Measurements from ENCODE around the gene FKBP5. TPM values are rescaled to one million over a fixed set of nuclear protein-coding genes. Genes with fewer than 3 reads are reported as not detected.

FKBP5 gene
- total and polyA plus RNA-seq, 2 of the 4 experiments (the other 2 are of a cell fraction) = 6.8 to 7.0 TPM

GRCh38 chr6:35669451-35670045, 19.2 kb downstream of the FKBP5 start:
- dilution Hi-C loops (cut with HindIII; ENCODE audit: low sequenced_read_pairs, unreplicated experiment) = no loop called here
- Histone ChIP-seq H3K9ac (ENCODE audit: low read depth, low read length) (peak overlapping the region; percentile 1; the same call in 1 of the 2 replicates), H3K4me1 (ENCODE audit: control insufficient read depth, insufficient read depth, low read length) (peaks cover 6% of the 10 kb centered on the region), H4K20me1 (ENCODE audit: insufficient read depth, low read length) (no peaks in the 10 kb centered on the region), H4K91ac (ENCODE audit: insufficient read depth, low read depth, low read length) (0 out of 2 replicates have a peak overlapping the region, but pooled peaks have one; percentile 3), H4K8ac (ENCODE audit: low read depth in 2 of 2, low read length in 2 of 2) (peak overlapping the region in 1 of 2 experiments; percentile 50; a peak in 1 of 4 replicates), H3K4ac (ENCODE audit: low read depth, low read length) (peak overlapping the region; percentile 7; the same call in 1 of the 2 replicates), H3K27me3 (ENCODE audit: control insufficient read depth, insufficient read depth, low read length) (no peaks in the 10 kb centered on the region), H3K56ac (ENCODE audit: extremely low read depth, insufficient read depth, low read length) (no peak overlapping the region), H3K18ac (ENCODE audit: low read depth, low read length) (peak overlapping the region; percentile 58; the same call in 1 of the 2 replicates), H3K9me3 (ENCODE audit: control insufficient read depth, insufficient read depth, low read length) (no peaks in the 10 kb centered on the region), H2BK15ac (ENCODE audit: low read depth, low read length) (no peak overlapping the region), H2AFZ (replicated peaks; ENCODE audit: low read length, poor library complexity) (no peak overlapping the region), H3K4me3 (ENCODE audit: insufficient read depth, low read depth, low read length) (no peak overlapping the region), H3K14ac (replicated peaks; ENCODE audit: low read depth, low read length) (no peak overlapping the region), H3K27ac (ENCODE audit: insufficient read depth, low read length) (peak overlapping the region; percentile 69; the same call in 1 of the 2 replicates), H3K23ac (ENCODE audit: low read depth, low read length) (peak overlapping the region; percentile 29; the same call in 1 of the 2 replicates), H2BK20ac (ENCODE audit: low read depth, low read length) (no peak overlapping the region), H3K79me1 (ENCODE audit: low read depth in 1 of 2, low read length in 2 of 2) (peaks cover 5 to 28% of the 10 kb centered on the region in 2 experiments), H2AK5ac (ENCODE audit: low read depth, low read length) (no peak overlapping the region), H3K4me2 (ENCODE audit: low read depth, low read length) (peak overlapping the region; percentile 67), H4K5ac (ENCODE audit: low read depth, low read length) (no peak overlapping the region), H2BK120ac (ENCODE audit: low read depth, low read length) (peak overlapping the region; percentile 63; the same call in 1 of the 2 replicates), H3K9me1 (ENCODE audit: insufficient read depth, low read length) (no peaks in the 10 kb centered on the region; the same call in none of the 2 replicates), H2AK9ac (replicated peaks; ENCODE audit: low read depth, low read length, poor library complexity) (no peak overlapping the region), H2BK5ac (ENCODE audit: low read depth, low read length, poor library complexity, severe bottlenecking) (peak overlapping the region; percentile 96), H3K36me3 (ENCODE audit: control insufficient read depth, insufficient read depth, low read length) (no peaks in the 10 kb centered on the region)
- ChIA-PET POLR2A (ENCODE audit: unreplicated experiment) (no interaction called here), CTCF (interaction anchor here (0.6 to 1.1 kb wide), 2 partner anchors 11 to 117 kb away, joined by 3 read pairs; no protein-coding TSS in a partner anchor)
- DNase-seq (peak; percentile 64), ATAC-seq (ENCODE audit: low read depth) (peak; percentile 84)
- WGBS, 2 experiments (ENCODE audit: extremely low coverage in 2 of 2, insufficient read length in 1 of 2) = no CpG with 5 or more reads among the region's 1 CpG
- intact Hi-C loops (cut with micrococcal nuclease) = loop anchor here (5.0 kb wide), 1 partner anchor 67 kb away; no protein-coding TSS in a partner anchor
- in situ Hi-C loops (cut with MboI; ENCODE audit: low sequenced_read_pairs) = no loop called here
- no TSS peak for BruUV-seq (replicated peaks)
- TF ChIP-seq USF2 (IDR thresholded peaks at IDR 0.05; ENCODE audit: low read depth, low read length) (no peak), CTCF (conservative IDR thresholded peaks at IDR 0.05; ENCODE audit: low read depth, low read length) (no peak), BHLHE40 (IDR thresholded peaks at IDR 0.05; ENCODE audit: low read depth, low read length) (no peak), CEBPB (IDR thresholded peaks at IDR 0.05; ENCODE audit: low read depth, low read length) (no peak), SMC3 (IDR thresholded peaks at IDR 0.05; ENCODE audit: low read depth, low read length) (no peak), MAFK (IDR thresholded peaks at IDR 0.05; ENCODE audit: low read depth, low read length) (no peak), MAZ (IDR thresholded peaks at IDR 0.05; ENCODE audit: borderline replicate concordance, low read depth, low read length) (no peak), CHD1 (IDR thresholded peaks at IDR 0.05; ENCODE audit: low read depth, low read length) (no peak), FOS (IDR thresholded peaks at IDR 0.05; ENCODE audit: low read depth, low read length) (no peak), RFX5 (IDR thresholded peaks at IDR 0.05; ENCODE audit: low read depth, low read length) (no peak), POLR2A (IDR thresholded peaks at IDR 0.05; ENCODE audit: low read depth, low read length) (no peak), ELK1 (IDR thresholded peaks at IDR 0.05; ENCODE audit: borderline replicate concordance, low read depth, low read length) (no peak), RCOR1 (IDR thresholded peaks at IDR 0.05; ENCODE audit: insufficient replicate concordance, low read length) (no peak), MXI1 (IDR thresholded peaks at IDR 0.05; ENCODE audit: borderline replicate concordance, low read depth, low read length) (no peak), NFE2L2 (IDR thresholded peaks at IDR 0.05; ENCODE audit: low read depth, low read length) (no peak)
